ENCODE measurements around the gene MXRA7. TPM values are rescaled to one million over a fixed set of nuclear protein-coding genes. Genes with fewer than 3 reads are reported as not detected.
A peak's percentile ranks its signal among the peaks of the same experiment; 100 is the strongest.
"Not testable (repeated sequence)": the region's sequence is repeated elsewhere in the genome, so short reads cannot be mapped to it uniquely, and the experiment has no call there.

MXRA7 gene
- total RNA-seq, 1 donor from 2014 or later = 185 TPM

DNA sequence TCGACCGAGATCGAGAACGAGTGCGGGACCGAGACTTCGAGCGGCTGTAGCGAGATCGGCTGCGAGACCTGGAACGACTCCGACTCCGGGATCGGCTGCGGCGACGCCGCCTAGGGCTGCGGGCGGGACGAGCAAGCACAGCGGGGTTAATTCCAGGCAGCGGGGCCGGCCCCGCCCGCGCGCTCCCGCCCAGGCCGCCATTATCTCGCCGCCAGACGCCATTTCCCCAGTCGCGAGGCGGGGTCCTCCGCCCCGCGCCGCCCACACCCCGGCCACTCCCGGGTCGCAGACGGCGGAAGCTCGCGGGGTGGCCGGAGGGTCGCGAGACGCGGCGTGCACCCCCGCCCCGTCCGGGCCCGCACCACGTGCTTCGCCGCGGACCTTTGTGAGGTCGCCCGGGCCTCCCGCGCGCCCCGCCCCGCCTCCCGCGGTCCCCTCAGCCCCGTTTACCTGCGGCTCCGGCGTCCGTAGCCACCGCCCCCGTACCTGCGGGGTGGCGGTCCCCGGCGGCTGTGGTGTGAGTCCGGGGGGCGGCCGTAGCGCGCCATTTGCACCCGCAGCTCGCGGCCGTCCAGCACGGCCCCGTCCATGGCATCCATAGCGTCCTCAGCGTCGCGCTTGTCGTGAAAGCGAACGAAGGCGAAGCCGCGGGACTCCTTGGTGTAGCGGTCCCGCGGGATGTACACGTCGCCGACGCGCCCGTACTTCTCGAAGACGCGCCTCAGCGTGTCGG lies 25.8 kb upstream of the MXRA7 start:
- peak; percentile 85 for DNase-seq (ENCODE audit: low spot score)
- ATAC-seq = peak; percentile 21
- intact Hi-C loops (cut with DNase I) = no loop called here

DNA sequence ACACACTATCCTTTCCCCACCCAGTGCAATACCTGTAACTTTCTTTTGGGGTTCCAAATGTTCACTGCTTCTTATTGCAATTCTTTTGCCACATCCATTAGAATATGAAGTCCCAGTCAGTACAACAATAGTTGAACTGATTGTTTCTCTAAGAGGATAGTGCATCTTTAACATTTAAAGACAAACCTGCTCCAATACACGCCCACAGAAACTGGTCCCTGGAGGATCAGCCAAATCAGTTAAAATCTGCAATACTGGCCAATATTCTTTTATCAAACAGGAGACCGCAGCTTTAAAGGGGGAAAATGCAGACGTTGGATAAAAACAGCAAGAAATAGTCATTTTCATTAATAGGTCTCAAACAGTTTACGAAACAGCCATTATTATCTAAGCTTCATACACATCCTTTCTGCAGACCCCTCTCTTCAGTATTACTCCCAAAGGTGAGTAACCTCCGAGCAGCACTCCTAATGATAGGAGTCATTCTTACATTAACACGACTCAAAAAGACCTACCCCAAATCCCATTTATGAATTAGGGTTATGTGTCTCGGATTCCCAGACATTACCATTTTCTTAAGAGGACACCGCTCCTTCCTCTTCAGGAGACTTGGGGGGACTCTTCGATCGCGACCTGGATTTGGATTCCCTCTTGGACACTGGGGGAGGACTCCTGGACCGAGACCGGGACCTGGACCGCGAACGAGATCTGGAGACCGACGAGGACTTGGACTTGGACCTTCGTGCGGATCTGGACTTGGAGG lies 25.0 kb upstream of the MXRA7 start:
- no peak for ATAC-seq
- no peak for DNase-seq (ENCODE audit: low spot score)
- intact Hi-C loops (cut with DNase I) = no loop called here

GRCh38 chr17:76735006-76735405 lies 24.2 kb upstream of the MXRA7 start:
- intact Hi-C loops (cut with DNase I) = no loop called here
- no peak for ATAC-seq
- no peak for DNase-seq (ENCODE audit: low spot score)

DNA sequence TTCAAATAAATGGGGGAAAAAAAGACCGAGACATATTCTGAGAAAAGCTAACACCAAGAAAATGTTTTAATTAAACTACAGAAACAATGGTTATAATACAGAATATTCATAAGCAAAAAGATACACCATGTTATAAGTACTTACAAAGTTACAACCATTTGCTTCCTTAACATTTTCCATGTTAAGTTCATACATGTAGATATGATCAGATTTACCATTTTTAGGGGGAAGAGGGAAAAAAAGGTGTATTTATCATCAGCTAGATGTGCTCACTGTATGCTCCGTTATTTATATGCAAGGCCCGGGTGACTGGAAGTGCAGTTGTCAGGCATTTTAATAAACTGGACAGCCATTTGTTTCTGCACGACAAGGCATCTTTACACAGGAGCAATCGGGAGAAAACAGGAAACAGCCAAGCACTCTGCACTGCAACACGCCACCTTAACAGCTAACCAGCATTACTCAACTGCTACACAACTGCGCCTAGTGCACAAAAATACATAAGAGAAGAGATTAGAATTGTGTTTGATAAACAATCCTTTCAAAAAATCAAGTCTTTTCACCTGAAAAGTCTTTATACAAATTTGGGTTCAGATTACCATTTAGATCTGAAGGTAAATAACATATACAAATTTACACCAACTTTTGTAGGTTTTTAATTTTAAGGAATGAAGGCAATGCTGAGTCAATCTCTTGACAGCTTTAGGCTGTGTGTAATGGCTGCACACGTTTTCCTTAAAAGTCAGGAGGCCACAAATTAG lies 23.5 kb upstream of the MXRA7 start:
- DNase-seq (ENCODE audit: low spot score) (no peak), ATAC-seq (no peak)
- intact Hi-C loops (cut with DNase I) = no loop called here

DNA sequence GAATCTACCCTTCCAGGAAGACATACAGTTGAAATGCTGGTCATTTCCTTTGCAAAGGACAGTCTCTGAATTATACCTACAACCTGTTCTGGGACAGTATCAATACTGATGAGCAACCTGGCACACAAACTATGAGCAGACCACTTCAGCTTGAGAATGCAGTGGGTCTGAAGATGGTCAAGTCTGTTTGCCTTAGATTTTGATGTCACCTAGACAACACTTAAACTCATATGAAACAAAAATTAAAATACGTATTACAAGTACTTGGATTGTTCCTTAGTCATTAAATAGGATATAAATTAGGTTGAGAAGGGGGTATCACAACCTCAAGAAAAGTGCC lies 22.8 kb upstream of the MXRA7 start:
- ATAC-seq = no peak
- intact Hi-C loops (cut with DNase I) = no loop called here
- DNase-seq (ENCODE audit: low spot score) = no peak

GRCh38 chr17:76732734-76733617 lies 22.2 kb upstream of the MXRA7 start:
- DNase-seq (ENCODE audit: low spot score) (no peak), ATAC-seq (no peak)
- intact Hi-C loops (cut with DNase I) = no loop called here

- DNase-seq (ENCODE audit: low spot score); ATAC-seq; intact Hi-C loops (cut with DNase I): not testable (repeated sequence)
Observed at GRCh38 chr17:76731800-76732733, 21.3 kb upstream of the MXRA7 start.

GRCh38 chr17:76727745-76728456 lies 17.1 kb upstream of the MXRA7 start:
- intact Hi-C loops (cut with DNase I) = no loop called here
- no peak for DNase-seq (ENCODE audit: low spot score)

DNA sequence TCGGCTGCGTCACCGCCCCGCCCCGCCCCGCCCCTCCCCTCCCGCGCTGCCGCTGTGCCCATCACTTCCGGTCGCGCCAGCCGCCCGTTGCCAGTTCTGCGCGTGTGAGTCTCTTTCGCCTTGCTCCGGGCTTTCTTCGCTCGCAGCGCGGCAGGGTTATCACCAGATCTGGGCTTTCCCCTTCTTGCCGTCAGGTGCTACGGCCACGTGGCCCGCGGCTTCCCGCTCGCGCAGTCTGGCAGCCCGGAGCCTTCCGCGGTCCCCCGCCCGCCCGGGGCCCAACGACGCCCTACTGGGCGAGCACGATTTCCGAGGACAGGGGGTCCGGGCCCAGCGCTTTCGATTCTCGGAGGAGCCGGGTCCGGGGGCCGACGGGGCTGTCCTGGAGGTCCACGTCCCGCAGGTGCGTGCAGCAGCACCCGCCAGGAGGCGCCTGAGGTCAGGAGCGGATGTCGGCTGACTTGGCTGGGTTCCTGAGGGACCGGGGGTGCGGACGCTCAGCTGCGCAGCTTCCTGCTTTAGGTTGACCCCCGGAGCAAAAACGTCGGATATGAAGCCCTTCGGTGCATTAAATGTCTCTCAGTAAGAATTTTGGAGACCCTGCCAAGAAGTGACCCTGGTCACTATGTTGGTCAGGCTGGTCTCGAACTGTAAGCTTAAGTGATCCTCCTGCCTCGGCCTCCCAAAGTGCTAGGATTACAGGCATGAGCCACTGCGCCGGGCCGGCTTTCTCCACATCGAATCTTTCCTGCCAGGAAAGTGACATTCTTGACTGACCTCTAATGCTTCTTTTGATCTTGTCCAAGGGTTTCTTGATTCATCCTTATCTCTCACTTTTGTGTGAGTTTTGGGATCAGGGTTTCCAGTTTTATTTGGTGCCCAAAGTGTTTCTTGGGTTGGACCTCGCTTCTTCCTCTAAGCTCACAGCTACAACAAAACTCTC lies 16.3 kb upstream of the MXRA7 start, which contains the start of gene METTL23:
TSS of gene METTL23 (plus strand) at position 64 of the 943 bp plus-strand sequence. CDS start 2,872 bp downstream, outside the sequence.
- intact Hi-C loops (cut with DNase I) = no loop called here
- ATAC-seq (peak; percentile 75), DNase-seq (ENCODE audit: low spot score) (peak; percentile 93)

More at GRCh38 chr17:76727745-76728456, 17.1 kb upstream of the MXRA7 start:
- ATAC-seq = no peak

DNA sequence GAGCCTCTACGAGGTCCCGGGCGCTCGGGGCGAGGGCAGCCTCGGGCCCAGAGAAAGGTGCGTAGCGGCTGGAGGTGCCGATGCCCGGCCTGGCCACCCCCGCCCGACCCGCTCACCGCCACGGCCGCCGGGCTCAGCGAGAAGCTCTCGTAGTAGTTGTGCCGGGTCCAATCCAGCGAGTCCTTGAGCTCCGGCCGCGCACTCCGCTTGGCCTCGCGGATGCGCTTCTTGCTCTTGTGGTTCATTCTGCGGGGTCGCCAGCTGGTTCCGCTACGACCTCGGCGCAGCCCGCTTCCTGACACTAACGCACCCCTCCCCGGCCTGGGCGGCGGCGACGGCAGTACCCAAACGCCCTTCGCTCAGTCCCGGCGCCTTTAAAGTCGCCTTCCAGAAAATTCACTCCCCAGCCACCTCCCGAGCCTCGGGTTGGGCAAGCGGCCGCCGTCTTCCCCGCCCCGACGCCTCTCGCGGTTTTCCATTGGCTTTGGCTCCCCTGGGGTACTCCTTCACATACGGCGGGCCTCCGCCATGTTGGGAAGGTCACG lies 15.5 kb upstream of the MXRA7 start, which contains the start of gene JMJD6:
TSS of gene JMJD6 (minus strand) at position 376 of the 545 bp plus-strand sequence. CDS start at position 245, 131 bp downstream.
- DNase-seq (ENCODE audit: low spot score) (peak; percentile 97), ATAC-seq (peak; percentile 97)
- intact Hi-C loops (cut with DNase I) = no loop called here

GRCh38 chr17:76725580-76726230 lies 14.9 kb upstream of the MXRA7 start:
- peak; percentile 32 for ATAC-seq
- peak; percentile 85 for DNase-seq (ENCODE audit: low spot score)
- intact Hi-C loops (cut with DNase I) = no loop called here

DNA sequence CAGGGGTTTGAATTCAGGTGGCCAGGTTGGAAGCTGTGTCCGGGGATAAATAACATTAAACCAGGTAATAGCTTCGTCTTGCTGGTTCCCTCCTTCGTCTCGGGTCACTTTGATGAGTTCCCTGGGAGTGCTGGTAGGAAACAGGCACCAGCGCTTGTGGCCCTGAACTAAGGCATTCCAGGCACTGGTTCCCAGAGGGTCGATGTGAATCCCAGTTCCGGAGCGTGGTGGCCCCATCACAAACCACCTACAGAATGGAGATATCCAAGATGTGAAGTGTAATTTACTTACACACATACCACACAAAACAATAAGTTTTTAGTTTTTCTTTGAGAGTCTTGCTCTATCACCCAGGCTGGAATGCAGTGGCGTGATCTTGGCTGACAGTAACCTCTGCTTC lies 13.0 kb upstream of the MXRA7 start:
- ATAC-seq (no peak), DNase-seq (ENCODE audit: low spot score) (no peak)
- intact Hi-C loops (cut with DNase I) = no loop called here

GRCh38 chr17:76722977-76723376 lies 12.2 kb upstream of the MXRA7 start:
- DNase-seq (ENCODE audit: low spot score); intact Hi-C loops (cut with DNase I); ATAC-seq: not testable (repeated sequence)

GRCh38 chr17:76722279-76722678 lies 11.5 kb upstream of the MXRA7 start:
- ATAC-seq = no peak

DNA sequence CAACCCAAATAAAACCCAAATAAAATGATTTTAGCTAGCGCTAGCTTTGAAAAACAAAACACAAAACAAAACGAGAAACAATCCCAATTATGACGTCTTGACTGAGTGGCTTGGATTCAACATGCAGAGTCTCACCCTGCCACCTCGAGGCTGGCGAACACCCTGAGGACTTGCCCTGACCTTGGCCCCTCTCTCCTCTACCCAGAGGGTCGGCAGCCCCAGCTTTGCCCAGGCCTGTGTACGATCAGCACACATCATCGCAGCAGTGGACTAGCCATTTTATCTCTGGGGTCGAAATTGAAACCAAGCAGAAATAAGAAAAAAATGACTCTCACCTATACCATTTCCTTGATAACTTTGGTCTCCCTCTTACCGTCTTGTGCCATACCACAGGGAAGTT lies 10.7 kb upstream of the MXRA7 start:
- intact Hi-C loops (cut with DNase I) = no loop called here
- DNase-seq (ENCODE audit: low spot score) = no peak
- ATAC-seq = no peak

More at GRCh38 chr17:76722279-76722678, 11.5 kb upstream of the MXRA7 start:
- intact Hi-C loops (cut with DNase I) = no loop called here
- DNase-seq (ENCODE audit: low spot score) = no peak

All from sciatic nerve (tissue), 2 donors.